NCI-H524 treated with DMSO at 0.1 percent for 48 hours (cell line): ENCODE data around the gene CACNA1D.
"Not testable (repeated sequence)": the region's sequence is repeated elsewhere in the genome, so short reads cannot be mapped to it uniquely, and the experiment has no call there.

Experiments
- DNase-seq: peaks from one replicate; lab custom pipeline; 2025; lab: John Stamatoyannopoulos, UW

Gene CACNA1D

GRCh38 chr3:53616971-53617892, 122.8 kb downstream of the CACNA1D start:
- no peak for DNase-seq

GRCh38 chr3:53617893-53618523, 123.6 kb downstream of the CACNA1D start:
- no peak for DNase-seq

- no peak for DNase-seq
Measured at GRCh38 chr3:53618524-53618906, 124.1 kb downstream of the CACNA1D start.

GRCh38 chr3:53618936-53619335, 124.5 kb downstream of the CACNA1D start:
- DNase-seq, result no peak

GRCh38 chr3:53624061-53624857, 129.8 kb downstream of the CACNA1D start:
- peak; percentile 33 for DNase-seq

- DNase-seq, result no peak
Measured at GRCh38 chr3:53626876-53627275, 132.5 kb downstream of the CACNA1D start.

GRCh38 chr3:53628536-53629401, 134.4 kb downstream of the CACNA1D start:
- DNase-seq, result no peak

GRCh38 chr3:53629402-53629723, 135.0 kb downstream of the CACNA1D start:
- no peak for DNase-seq

- DNase-seq, result no peak
Measured at GRCh38 chr3:53630547-53630946, 136.1 kb downstream of the CACNA1D start.

- DNase-seq, result no peak
Measured at GRCh38 chr3:53633197-53633787, 138.9 kb downstream of the CACNA1D start.

GRCh38 chr3:53635041-53635440, 140.6 kb downstream of the CACNA1D start:
- DNase-seq, result no peak

- DNase-seq, result not testable (repeated sequence)
Measured at GRCh38 chr3:53638806-53639205, 144.4 kb downstream of the CACNA1D start.

- no peak for DNase-seq
Measured at GRCh38 chr3:53641397-53641796, 147.0 kb downstream of the CACNA1D start.

GRCh38 chr3:53642211-53642610, 147.8 kb downstream of the CACNA1D start:
- no peak for DNase-seq

GRCh38 chr3:53643757-53644156, 149.3 kb downstream of the CACNA1D start:
- no peak for DNase-seq

- no peak for DNase-seq
Measured at GRCh38 chr3:53645754-53646153, 151.3 kb downstream of the CACNA1D start.

- DNase-seq, result no peak
Measured at GRCh38 chr3:53646723-53647122, 152.3 kb downstream of the CACNA1D start.

- no peak for DNase-seq
Measured at GRCh38 chr3:53649816-53650215, 155.4 kb downstream of the CACNA1D start.

GRCh38 chr3:53650424-53650823, 156.0 kb downstream of the CACNA1D start:
- no peak for DNase-seq

GRCh38 chr3:53650928-53651661, 156.7 kb downstream of the CACNA1D start:
- no peak for DNase-seq

GRCh38 chr3:53651927-53652326, 157.5 kb downstream of the CACNA1D start:
- DNase-seq, result no peak
